G401.6 (cell line): ENCODE measurements around the gene CCDC89.
"Not testable (repeated sequence)": the region's sequence is repeated elsewhere in the genome, so short reads cannot be mapped to it uniquely, and the experiment has no call there.

Experiments used
- FAIRE-seq: peaks from 2 replicates; lab custom pipeline; 2012; peaks lifted over from hg19 to GRCh38; lab: Jason Lieb, UNC

The CCDC89 gene

DNA sequence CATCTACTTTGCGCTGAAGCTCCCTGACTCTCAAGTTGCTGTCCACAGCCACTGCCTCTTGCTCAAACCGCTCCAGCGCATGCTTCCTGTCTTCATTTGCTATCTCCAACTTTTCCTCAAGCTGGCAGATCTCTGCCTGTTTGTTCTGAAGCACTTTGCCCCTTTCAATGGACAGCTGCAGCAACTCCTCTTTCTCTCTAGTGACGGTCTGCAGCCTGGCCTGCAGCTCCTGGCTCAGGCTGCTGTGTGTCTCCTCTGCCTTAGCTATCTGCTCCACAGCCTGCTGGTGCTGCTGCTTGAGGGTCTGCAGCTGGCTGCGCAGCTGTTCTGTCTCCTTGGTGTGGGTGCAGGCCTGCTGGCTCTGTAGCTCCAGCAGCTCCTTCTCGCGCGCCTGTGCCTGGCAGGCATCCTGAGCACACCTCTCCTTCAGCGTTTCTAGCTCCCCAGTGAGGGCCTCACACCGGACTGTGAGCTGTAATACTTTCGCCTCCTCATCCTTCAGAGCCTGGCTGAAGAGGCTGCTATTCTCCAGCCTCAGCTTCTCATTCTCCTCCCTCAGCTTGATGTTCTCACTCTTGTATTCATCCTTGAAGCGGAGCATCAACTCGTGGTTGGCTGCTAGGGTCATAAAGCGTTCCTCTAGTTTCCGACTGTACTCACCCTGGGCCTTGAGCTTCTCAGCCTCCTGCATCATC, 723 bp downstream of the CCDC89 start:
- FAIRE-seq, result no peak

DNA sequence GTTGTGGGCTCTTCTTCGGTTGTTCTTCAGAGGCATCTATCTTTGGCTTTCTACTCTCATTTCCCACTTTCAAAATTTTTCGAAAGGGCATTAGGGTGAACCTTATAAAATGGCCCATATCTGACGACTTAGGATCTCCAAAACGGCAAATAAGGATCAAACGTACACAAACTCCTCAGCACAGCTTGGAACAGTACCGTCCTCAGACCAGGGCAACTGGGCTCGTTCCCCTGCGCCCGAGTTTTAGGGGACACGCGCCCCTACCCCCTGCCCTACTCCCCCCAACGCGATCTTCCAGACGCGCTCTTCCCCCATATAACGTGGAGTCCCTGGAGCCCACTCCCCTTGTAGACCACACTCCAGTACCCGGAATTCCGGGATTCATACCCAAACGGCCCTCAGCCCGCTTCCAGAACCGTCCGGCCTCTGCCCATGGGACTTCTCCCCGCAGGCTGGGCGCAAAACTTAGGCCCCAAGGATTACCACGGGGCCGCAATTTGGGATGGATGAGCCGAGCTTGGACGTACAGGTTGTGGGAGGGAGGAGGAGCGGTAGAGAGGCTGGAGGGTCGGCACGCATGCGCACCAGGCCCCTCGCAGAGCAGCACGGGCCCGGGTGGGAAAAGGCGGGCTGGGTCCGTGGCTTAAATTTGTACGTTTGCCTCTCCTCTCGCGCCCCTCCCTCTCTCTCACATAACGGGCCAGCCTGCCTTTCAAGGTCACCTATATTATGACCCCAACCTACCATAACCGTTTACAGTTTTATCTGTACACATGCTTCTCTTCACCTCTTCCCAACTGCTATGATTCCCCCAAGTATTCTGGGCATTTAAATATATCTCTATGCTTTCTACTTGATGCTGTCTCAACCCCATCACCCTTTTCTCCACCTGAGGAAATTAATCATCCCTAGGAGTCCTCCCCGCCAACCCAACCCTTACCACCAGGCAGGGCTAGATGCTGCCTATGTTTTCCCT, 3.4 kb downstream of the CCDC89 start:
- FAIRE-seq, result peak; percentile 78

DNA sequence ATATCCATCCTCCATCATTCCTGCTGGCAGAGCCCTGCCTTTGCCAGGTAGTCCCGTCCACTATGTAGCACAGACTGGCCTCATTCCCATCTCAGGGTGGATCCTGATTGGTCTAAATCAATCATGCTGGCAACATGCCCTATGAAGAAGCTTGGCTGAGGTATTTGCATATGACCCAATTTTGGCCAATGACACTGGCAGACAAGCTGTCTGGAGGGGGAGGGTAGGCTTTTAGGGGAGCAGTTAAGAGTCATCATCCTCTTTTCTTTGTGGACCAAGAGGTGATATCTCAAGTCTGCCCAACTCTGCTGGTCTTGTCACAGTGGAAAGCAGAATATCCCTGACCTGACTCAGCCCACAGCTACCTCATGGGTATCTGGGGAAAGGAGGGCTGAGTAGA, 5.1 kb downstream of the CCDC89 start:
- FAIRE-seq, result no peak

DNA sequence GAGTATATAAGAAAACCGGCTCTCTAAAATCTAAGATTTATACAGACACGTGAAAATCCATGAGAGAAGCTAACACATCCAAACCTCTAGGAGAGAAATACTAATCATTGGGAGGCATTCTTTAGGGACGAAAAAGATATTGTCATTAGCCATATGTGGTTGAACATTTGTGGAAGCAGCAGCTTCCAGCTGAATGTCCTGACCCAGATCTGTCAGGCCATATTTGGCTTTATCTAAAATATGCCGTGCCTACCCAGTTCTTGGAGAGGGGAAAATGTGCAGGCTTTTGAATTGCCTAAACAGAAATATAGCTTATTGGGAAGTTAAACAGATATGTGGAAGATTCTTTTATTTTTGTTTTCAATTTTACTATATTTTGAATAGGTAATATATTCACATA, 6.4 kb downstream of the CCDC89 start:
- no peak for FAIRE-seq

DNA sequence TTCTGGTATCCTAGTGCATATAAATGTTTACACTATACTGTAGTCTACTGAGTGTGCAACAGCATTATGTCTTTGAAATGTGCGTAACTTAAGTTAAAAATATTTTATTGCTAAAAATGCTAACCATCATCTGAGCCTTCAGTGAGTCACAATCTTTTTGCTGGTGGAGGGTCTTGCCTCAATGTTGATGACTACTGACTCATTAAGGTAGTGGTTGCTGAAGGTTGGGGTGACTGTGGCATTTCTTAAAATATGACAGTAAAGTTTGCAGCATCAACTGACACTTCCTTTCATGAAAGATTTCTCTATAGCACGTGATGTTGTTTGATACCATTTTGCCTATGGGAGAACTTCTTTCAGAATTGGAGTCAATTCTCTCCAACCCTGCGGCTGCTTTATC, 12.6 kb downstream of the CCDC89 start:
- no peak for FAIRE-seq

DNA sequence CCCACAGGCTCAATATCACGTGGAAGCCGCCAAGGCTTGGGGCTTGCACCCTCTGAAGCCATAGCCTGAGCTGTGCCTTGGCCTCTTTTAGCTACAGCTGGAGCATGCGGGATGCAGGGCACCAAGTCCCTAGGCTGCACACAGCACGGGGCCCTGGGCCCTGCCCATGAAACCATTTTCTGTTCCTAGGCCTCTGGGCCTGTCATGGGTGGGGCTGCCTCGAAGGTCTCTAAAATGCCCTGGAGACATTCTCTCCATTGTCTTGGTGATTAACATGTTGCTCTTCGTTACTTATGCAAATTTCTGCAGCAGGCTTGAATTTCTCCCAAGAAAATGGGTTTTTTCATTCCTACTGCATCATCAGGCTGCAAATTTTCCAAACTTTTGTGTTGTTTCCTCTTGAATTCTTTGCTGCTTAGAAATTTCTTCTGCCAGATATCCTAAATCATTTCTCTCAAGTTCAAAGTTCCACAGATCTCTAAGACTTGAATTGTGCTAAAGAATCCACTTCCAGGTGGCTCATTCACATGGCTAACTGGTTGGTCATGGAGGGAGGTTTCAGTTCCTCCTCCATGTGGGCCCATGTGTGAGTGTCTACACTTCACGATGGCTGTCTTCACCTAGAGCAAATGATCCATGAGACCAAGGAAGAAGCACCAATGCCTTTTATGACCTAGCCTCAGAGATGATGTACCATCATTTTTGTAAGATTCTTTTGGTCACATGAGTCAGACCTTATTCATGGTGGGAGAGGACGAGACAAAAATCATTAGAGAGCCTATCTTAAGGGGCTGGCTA, 13.7 kb downstream of the CCDC89 start:
- FAIRE-seq, result no peak

DNA sequence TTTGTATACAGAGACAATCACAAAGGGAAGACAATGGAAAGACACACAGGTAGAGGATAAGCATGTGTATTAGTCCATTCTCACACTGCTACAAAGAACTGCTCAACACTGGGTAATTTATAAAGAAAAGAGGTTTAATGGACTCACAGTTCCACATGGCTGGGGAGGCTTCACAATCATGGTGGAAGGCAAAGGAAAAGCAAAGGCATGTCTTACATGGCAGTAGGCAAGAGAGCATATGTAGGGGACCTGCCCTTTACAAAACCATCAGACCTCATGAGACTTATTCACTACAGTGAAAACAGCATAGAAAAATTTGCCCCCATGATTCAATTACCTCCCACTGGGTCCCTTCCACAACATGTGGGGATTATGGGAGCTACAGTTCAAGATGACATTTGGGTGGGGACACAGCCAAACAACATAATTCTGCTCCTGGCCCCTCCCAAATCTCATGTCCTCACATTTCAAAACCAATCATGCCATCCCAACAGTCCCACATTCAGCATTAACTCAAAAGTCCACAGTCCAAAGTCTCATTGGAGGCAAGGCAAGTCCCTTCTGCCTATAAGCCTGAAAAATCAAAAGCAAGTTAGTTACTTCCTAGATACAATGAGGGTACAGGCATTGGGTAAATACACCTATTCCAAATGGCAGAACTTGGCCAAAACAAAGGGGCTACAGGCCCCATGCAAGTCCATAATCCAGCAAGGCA, 14.9 kb downstream of the CCDC89 start:
- FAIRE-seq, result not testable (repeated sequence)

DNA sequence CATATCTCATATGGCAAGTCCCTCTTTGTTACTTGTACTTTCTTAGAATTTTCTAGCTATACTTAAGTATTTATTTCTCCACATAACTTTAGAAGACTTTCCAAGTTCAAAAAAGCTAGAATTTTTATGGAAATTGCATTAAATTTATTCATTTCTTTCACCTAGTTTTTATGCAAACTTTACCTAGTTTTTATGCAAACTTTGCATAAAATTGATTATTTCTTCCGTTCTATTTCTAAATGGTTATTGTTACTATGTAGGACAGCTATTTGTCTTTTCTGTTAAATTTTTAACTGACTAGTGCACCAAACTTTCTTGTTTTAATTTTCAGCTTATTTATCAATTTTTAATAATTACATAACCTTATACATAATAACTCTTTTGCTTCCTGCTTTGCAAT, 17.8 kb downstream of the CCDC89 start:
- FAIRE-seq, result peak; percentile 19

DNA sequence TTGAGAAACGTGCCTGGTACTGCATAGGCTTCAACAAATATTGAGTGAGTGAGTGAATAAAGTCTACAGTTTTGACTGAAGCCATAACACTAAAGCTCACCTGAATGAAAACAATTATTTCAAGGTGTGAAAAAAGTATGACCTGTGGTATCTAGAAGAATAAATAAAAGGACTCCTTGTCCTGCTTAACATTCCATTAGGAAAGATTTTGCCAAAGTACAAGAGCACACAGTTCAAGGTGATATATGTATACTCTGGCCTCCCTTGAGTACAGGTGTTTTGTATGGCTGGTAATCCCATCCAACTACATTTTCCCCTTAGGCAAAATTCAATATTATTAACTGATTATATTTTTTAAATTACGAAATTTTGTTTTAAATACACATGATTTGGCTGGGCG, 19.3 kb downstream of the CCDC89 start:
- no peak for FAIRE-seq

DNA sequence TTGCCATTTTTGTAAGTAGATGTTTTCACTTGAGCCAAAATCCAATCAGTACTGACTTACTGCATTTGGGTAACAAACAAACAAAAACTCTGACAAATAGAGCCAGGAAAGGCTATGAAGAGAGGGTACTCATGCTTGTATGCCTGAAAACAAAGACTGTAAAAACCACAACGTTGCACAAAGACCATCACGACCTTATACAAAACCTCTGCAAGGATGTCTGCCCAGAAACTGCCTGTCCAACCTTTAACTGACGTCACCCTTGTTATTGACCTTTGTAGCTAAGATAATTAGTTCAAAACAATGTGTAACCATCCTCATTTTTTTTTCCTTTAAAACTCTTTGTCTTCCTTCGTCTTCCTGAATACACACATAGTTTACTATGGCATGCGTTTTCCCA, 20.3 kb downstream of the CCDC89 start:
- no peak for FAIRE-seq

DNA sequence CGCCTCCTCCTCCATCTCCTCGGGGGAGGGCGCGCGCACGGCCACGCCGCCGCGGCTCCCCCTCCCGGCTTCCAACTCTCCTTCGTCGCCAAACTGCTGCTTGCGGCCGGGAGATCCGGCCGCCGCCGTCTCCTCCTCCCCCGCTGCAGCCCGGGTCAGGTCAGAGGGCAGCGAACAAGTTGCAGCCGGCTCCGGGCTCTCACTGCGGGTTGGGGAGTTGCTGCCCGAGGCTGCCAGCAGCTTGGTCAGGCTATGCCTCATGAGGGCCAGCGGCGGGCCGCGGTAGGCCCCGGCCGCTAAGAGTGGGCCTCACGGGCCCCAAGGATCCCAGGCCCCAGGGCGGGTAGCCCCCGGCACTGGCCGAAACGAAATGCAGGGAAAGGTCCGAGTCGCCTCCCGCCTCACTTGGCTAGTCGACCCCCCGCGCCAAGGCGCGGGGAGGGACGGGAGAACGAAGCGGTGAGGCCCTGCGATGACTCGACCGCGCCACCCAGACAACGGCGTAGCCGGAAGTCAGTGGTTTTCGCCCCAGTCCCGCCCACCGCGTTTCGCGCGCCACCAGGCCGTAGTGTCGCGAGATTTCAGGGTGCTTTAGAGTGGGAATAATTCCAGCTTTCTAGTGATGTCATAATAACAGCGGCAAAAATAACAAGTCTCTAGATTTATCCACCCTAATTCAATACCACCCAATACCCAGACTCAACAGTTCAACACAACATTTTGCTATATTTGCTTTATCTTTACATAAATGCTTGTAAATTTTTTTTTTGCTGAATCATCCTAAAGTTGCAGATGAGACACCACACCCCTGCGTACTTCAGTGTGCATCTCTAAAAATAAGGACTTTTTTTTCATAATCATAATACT, 21.1 kb downstream of the CCDC89 start, which contains the start of gene CREBZF:
TSS of gene CREBZF (minus strand) at position 515 of the 867 bp plus-strand sequence. CDS start at position 261, 254 bp downstream.
- peak; percentile 90 for FAIRE-seq

DNA sequence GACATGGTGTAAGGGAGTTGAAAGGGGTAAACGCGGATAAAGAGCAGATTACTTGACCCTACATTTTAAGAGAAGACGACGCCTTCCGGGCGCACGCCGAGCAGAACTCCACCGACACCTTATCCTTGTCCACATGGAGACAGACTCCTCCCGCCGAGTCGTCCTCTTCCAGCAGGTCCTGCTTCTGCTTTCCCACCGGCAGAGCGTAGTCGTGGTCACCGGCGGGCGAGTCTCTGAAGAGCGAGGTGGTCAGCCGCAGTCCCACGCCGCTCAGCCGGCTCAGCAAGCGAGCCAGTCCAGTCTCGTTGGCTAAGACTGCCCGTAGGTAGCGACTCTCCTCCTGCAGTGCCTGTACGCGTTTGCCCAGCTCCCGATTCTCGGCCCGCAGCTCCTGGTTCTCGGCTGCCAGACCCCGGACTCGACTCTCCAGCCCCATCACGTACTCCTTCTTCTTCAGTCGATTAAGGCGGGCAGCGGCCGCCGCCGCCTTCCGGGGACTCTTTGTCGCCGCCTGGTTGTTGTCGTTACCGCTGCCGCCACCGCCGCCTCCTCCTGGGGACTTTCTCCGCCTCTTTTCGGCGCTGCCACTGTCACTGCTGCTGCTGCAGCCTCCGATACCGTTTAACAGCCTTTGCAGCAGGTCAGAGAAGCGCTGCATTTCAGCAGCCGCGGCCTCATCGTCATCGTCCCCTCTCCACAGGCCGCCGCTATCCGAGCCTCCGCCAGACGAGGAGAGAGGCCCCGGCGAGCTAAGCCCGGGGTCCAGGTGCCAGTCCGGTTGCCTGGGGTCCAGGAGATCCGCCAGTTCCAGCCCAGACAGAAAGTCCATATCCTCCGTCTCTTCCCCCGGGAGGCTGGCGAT, 22.0 kb downstream of the CCDC89 start:
- no peak for FAIRE-seq

DNA sequence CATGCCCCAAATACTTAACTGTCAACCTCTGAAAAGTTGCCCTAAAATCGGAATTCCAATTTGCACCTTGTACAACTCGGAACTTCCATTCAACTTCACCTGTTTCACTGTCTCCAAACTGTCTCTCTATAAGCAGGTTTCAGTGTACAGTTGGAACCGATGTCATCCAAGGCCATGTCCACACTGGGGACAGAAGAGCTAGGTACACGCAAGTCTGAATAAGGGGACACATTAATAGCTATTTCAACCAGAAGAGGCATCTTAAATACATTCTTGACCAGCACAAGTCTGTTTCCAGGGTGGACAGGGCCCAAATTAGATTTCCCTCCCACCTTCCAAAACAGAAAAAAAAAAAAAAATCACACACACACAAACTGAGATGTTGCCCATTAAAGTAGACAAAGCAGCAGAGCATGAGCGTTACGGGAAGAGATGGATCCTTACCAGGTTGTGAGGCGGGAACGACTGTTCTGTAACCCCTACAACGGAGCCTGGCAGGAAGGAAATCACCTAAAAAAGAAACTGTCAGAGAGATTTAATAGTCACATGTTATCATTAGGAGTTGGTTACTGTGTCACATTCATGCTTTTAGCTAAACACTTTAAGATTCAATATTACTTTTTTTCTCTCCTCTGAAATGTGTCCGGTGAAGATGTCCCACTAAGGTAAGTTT, 22.8 kb downstream of the CCDC89 start:
- FAIRE-seq, result no peak

DNA sequence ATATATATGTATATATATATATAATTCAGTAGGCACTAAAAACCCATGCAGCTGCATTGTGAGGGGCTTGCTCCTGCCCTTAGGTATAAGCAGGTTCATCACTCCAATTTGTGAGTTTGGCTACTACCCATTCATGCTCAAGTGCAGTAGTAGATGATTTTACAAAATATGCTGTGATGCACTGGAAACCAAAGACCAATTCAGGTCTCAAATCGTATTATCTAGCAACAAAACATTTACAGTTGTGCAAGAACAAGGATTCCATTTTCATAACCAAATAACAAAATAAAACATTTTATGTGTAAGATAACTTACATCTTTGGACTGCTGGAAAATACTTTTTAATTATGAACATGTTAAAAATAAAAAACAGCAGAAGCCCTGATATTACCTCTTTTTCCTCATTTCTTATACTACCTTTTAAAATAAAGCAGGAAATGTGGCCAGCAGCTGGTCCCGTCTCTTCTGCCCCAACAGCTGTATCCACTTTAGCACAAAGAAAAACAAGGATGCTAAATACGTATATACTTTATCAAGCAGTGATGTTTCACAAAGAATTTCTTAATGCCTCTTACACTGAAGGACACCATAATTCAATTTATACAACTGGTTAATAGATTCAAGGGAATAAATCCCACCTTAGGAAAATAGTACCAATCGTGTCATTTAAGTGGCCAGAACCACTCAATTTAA, 23.9 kb downstream of the CCDC89 start:
- FAIRE-seq, result no peak

DNA sequence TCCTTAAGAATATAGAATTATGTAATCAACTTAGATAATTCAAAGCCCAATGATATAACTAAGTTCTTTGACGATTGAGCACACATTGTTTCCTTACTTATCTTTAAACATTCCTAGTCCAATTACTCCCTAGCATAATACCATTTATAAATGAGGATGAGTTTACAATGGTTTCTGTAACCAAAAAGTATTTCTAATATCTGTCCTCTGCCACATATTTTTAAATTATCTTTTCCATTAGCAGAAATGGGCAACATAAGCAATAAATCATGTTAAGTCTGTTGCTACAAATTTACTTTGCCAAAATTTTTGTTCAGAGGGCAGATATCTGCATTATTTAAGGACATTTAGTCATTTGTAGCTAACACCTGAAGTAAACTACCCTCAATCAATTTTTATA, 27.8 kb downstream of the CCDC89 start:
- FAIRE-seq, result no peak

DNA sequence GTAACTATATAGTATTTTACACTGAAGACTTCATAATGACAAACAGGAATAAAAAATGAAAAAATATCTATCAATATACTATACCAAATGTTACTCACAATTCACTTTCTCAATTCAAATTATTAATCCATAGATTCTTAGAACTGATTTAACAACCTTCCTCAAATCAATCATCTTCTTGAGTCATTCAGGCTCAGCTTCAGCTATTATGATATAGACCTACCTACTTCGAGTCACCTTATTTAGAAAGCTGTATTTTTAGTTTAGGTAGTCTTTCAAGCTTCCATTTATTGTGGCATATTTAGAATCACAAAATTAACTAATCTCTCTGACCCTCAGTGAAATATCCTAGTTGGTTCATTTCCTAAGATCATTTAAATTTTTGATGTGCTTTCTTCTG, 29.2 kb downstream of the CCDC89 start:
- FAIRE-seq, result peak; percentile 62

DNA sequence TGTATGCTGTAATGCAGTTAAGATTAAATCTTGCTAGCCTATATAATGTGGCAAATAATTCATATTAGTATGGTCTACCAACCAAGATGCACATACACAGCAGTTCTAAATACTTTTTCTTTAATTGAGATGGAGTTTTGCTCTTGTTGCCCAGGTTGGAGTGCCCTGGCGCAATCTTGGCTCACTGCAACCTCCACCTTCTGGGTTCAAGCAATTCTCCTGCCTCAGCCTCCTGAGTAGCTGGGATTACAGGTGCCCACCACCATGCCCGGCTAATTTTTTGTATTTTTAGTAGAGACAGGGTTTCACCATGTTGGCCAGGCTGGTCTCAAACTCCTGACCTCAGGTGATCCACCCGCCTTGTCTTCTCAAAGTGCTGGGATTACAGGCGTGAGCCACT, 31.7 kb downstream of the CCDC89 start:
- FAIRE-seq, result not testable (repeated sequence)

DNA sequence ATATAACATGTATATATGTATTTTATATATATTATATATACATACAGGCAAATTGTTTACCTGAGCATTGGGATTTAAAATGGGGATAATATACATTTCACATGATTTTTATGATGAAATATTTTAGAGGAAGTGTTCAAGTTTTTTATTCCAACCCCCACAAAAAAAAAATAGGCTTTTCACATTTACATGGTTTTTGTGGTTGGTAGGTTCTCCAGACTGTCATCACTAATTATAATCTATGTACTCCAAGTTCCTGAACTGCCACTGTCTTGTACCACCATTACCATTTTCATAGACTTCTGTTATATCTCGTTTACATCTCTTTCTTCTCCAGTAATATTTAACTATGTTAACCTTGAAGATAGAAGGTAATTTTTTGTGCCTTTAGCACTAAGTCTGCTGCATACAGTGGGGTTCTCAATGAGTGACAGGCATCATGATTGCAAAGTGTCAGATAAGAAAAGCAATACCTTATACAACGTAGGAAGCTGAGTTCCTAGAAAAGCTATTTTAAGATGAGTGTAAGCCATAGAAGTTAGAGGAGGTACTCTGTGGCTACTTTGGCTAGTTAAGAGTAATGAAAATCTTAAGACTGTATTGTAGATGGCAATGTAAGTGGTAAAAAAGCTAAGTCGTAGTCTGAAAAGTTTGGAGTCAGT, 33.1 kb downstream of the CCDC89 start:
- peak; percentile 73 for FAIRE-seq
